HK-2 (cell line): Measurements from ENCODE around the gene CAB39.
A peak's percentile ranks its signal among the peaks of the same experiment; 100 is the strongest.

Experiments
- DNase-seq: peaks from one replicate; pipeline ENCODE4 v3.0.0-alpha.2; 2018; ENCODE audit not compliant: unreplicated experiment

The CAB39 gene

DNA sequence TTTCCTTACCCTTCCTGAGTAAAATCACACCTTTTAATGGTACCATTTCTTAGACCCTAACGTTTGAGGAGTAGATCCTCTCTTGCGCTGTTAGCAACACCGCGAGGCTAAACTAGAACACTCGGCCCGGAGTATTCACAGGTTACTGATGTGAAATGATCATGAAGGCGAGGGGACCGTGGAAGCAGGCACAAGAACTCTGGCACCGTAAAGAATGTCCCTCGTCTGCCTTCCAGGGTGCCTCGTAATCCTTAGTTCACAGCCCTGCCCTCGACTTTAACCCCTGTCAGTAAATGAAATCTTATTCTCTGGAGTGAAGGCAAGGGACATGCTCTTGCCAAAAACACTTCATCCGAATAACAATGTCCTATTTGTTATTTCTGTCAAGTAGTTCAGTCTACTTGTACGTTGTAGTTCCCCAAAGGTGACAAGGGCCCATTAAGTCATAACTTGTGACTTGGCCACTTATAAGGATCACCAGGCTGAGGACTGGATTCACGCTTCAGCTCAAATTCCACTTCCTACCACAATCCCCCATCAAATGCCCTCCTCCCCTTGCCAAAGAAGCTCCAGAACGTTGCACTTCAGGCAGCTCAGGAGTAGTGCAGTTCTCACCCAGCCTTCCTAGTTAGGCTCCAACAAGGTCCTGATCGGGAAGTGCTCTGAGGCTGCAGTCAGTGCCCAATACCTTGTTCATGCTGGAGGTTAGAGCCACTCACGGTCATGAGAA, 108.8 kb downstream of the CAB39 start:
- DNase-seq: no peak

DNA sequence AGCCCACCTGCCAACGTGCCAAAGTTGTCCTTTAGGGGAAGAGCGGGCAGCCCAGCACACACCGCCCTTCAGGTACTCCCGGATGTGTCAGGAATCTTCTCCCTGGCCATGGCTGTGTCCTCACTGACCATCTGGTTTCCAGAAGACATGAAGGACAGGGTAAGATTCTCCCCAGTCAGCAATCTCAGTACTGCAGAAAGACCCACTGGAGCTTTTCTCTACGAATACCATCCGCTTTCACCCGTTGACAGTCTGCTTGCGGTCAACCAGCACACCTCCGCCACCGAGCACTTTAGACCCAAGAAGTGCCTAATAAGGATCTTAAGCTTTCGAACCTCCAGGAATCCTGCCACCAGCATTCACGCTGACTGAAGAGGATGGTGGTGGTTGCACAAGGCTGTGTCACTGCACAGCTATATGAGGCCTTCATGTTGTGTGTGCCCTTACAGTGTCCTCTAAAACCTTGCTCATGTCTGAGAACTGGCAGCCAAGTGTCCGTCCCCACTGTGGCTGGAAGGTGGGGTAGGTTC, 109.4 kb downstream of the CAB39 start:
- no peak for DNase-seq

GRCh38 chr2:230823264-230823964, 110.8 kb downstream of the CAB39 start:
- no peak for DNase-seq

GRCh38 chr2:230824406-230824978, 111.8 kb downstream of the CAB39 start:
- peak; percentile 48 for DNase-seq

DNA sequence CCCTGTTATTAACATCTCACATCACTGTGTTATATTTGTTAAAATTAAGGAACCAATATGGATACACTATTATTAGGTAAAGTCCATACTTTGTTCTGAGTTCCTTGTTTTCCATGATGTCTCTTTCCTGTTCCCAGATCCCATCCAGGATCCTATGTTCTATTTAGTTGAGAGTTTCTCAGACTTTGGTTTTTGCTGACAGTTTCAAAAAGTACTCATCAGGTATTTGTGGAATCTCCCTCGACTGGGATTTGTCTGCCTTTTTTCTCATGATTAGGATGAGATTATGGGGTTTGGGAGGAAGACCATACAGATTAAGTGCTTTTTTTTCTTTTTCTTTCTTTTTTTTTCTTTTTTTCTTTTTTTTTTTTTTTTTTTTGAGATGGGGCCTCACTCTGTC, 112.7 kb downstream of the CAB39 start:
- DNase-seq: no peak

DNA sequence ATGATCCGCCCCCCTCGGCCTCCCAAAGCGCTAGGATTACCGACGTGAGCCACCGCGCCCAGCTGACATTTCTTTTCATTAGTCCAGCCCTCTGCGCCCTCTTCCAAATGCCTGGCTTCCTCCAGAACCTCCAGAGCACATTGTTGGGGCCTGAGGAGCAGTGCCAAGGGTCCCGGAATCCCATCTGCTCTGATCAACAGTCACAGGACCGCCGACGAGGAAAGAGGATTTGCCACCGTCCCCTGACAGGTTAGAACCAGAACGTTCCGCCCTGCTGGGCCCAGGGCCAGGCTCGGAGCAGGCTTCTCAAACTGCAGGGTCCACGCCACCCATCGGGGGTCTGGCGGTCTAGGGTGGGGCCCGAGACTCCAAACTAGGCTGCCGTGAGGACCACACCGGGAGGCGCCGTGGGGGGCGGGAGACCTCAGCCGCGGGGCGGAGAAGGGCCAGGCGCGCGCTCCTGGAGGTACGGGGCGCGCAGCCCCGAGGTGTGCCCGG, 115.2 kb downstream of the CAB39 start:
- no peak for DNase-seq

DNA sequence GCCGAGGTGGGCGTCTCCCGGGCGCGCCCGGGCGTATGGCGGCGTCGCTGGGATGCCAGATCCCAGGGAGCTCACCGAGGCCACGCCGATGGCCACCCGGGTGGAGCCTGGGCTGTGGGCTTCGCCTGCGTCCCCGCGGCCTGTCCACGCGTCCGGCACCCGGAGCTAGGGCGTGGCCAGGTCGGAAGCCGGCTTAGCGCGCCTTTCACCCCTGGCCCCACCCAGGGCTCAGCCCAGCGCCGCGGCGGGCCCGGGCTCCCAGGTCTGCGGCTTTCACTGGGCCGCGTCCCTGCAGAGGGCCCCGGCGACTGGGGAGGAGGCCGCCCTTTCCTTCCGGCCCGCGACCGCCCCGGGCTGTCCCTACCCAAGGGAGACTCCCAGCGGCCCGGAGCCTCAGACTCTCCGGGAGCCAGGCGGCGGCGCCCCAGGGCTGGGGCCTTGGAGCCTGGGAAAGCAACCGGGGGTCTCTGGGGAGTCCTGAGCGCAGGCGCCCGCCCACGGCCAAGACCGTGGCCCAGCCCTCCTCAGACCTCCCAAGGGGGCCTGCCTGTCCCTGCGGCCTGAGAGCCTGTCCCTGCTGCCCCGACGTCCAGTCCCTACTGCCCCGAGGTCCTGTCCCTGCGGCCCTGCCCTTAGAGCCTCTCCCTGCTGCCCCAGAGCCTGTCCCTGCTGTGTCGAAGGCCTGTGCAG, 115.8 kb downstream of the CAB39 start:
- no peak for DNase-seq

- DNase-seq: no peak
Measured at GRCh38 chr2:230829293-230829692, 116.7 kb downstream of the CAB39 start.

GRCh38 chr2:230829959-230830358, 117.3 kb downstream of the CAB39 start:
- DNase-seq: no peak

DNA sequence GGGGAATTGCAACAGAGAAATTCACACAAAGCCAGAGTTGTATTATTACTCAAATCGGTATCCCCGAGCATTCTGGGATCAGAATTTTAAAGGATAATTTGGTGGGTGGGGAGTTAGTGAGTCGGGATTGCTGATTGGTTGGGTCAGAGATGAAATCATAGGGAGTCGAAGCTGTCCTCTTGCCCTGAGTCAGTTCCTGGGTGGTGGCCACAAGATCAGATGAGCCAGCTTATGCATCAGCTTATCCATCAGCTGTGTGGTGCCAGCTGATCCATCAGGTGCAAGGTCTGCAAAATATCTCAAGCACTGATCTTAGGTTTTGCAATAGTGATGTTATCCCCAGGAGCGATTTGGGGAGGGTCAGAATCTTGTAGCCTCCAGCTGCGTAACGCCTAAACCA, 117.8 kb downstream of the CAB39 start:
- no peak for DNase-seq

- DNase-seq: no peak
Measured at GRCh38 chr2:230840301-230840700, 127.7 kb downstream of the CAB39 start.

DNA sequence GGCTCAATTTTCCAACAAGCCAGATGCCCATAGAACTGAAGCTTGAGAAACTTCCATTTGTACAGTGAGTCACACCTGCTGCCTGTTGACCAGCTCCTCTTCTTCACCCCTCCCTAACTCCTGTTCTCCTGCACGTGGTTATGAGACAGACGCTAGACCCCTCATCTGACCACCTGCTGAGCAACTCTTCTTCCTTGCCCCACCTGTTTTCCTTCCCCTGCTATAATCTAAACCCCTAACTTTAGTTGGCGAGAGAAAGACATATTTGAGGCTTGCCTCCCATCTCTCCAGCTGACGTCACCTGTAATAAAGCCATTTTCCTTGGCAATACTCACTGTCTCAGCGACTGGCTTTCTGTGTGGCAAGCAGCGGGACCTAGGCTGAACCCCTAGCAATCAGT, 129.8 kb downstream of the CAB39 start:
- no peak for DNase-seq

DNA sequence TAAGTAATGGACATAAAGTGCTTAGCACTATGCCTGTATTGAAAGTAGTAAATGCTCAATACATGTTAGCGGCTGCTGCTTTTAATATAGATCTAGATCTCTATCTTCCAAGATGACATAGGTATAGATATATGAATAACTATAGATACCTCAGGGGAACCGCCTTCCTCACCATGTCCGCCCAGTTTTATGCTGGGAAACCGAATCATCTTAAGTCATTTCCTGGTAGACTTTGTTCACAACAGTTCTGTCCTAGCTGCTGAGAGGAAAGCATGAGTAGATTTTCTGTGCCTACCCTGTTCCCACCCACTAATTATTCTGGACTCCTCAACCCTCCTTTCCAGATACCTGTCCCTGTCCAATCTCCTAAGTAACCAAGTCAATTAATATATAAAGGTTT, 130.5 kb downstream of the CAB39 start:
- no peak for DNase-seq

DNA sequence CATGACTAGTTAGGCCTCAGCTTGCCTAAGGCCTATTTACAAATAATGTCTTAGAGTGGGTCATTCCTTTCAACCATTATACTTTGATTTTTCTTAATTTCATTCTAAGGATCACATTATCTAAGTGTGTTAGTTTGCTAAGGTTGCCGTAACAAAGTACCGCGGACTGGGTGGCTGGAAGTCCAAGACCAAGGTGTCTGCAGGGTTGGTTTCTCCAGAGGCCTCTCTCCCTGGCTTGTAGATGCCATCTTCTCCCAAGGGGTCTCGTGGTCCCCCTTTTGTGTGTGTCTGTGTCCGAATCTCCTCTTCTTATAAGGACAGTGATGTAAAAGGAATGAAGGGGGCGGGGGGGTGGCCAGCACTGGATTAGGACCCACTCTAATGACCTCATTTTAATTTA, 133.7 kb downstream of the CAB39 start:
- DNase-seq: no peak

DNA sequence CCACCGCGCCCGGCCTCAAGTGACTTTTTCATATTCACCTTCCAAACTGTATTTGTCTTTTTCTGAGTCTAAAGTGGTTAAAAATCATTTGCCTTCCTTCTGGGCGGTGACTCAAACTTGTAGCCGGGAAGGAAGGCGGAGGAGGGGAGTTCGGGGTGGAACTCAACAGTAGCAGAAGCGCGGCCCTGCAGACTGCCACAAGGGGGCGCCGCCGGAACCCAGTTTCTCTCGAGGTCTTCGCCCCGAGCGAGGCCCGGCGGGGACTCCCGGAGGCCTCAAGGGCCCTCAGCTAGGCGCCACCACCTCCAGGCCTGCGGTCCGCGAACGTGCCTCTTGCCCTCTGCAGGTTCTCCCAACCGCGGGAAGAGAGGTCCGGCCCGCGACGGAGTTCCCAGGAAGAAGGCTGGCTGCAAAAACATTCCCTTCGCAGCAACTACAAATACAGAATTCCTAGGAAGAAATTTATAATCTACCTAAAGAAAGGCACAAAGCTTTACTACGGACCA, 135.3 kb downstream of the CAB39 start:
- peak; percentile 96 for DNase-seq

- no peak for DNase-seq
Measured at GRCh38 chr2:230849633-230850357, 137.2 kb downstream of the CAB39 start.

DNA sequence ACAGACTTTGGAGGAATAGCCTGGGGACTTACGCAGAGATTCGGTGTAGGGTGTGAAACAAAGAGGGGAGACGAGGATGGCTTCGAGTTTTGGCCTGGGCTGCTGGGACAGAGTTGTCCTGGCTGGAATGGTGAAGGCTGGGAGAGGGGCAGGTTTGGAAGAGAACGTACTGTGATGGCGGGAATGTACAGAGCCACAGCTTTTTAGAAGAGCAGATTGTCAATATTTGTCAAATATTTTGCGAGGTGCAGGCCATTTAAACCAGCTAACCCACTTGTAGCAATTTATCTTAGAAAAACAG, 137.7 kb downstream of the CAB39 start:
- DNase-seq: no peak

GRCh38 chr2:230852113-230852512, 139.5 kb downstream of the CAB39 start:
- no peak for DNase-seq

GRCh38 chr2:230861552-230862255, 149.1 kb downstream of the CAB39 start:
- no peak for DNase-seq

DNA sequence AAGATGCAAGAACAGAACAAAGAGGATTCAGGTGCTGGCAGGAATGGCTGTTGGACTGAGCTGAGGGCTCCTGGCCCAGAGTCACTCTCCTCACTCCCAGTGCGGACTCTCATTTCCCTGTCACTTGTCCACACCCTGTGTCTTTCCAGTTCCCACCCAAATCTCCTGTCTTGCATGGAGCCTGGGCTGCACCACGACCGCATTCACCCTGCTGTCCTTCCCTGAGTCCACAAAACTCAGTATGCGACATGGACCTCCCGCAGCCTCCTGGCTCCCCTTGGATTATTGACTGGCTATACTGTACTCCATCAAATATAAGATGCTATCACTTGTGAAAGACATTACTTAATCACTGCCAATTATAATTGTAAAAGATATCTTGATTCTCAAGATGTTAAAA, 149.7 kb downstream of the CAB39 start:
- no peak for DNase-seq

GRCh38 chr2:230863031-230863430, 150.4 kb downstream of the CAB39 start:
- DNase-seq: no peak
